Stomach (tissue), 9 donors: ENCODE data around the gene LYZL4. TPM values are rescaled to one million over a fixed set of nuclear protein-coding genes. Genes with fewer than 3 reads are reported as not detected.

ENCODE experiments used
- DNase-seq, 2 donors: peaks; one replicate each; pipeline versions ENCODE4 v3.0.0 to v3.0.0-alpha.2; 2013 to 2019
- H3K27ac ChIP-seq, 5 donors: fragments of 200-600 bp in 4 of 5; sonication (generic) in 4 of 5; one replicate each; pipeline ENCODE4 v1.5.1; 2013 to 2019; ENCODE audit warnings: mild to moderate bottlenecking in 1 of 5, moderate library complexity in 1 of 5
- H3K27me3 ChIP-seq, 3 donors: fragments of 200-600 bp; sonication (generic); one replicate each; pipeline ENCODE4 v1.5.1; 2017 to 2019; ENCODE audit warnings: mixed run types in 1 of 3
- H3K36me3 ChIP-seq, 4 donors: fragments of 200-600 bp; sonication (generic); 1 replicate in 3 of 4; 2 replicates in 1 of 4; pipeline ENCODE4 v1.5.1; 2016 to 2019
- H3K4me1 ChIP-seq, 4 donors: fragments of 200-600 bp; sonication (generic); one replicate each; pipeline ENCODE4 v1.5.1; 2016 to 2019
- H3K4me3 ChIP-seq, 4 donors: fragments of 200-600 bp; sonication (generic) in 3 of 4; one replicate each; pipeline ENCODE4 v1.5.1; 2016 to 2019; ENCODE audit warnings: mild to moderate bottlenecking in 1 of 4
- H3K9me3 ChIP-seq, 4 donors: fragments of 200-600 bp; sonication (generic); one replicate each; pipeline ENCODE4 v1.5.1; 2016 to 2019
- EP300 ChIP-seq: sonication (generic); formaldehyde crosslinking; IDR thresholded peaks from one replicate; pipeline ENCODE4 v1.6.1; 2017; ENCODE audit warnings: antibody characterized with exemption
- POLR2A ChIP-seq, 4 donors: fragments of 450-650 bp; IDR thresholded peaks; one replicate each; pipeline ENCODE4 v1.6.1; 2016; ENCODE audit warnings: antibody characterized with exemption in 4 of 4, control low read depth in 2 of 4, mild to moderate bottlenecking in 1 of 4, moderate library complexity in 1 of 4
- POLR2AphosphoS5 ChIP-seq, 3 donors: sonication (generic); formaldehyde crosslinking; IDR thresholded peaks; one replicate each; pipeline ENCODE4 v1.6.1; 2016; ENCODE audit warnings: antibody characterized with exemption in 3 of 3
- WGBS, 5 donors: extraction: QIAGEN DNeasy Blood & Tissue Kit in 3 of 5; methylation state at CpG; one replicate each; pipeline versions ENCODE4 v1.1.5 to v1.1.7; 2013 to 2018; 5-methylcytosine and 5-hydroxymethylcytosine counted together
- intact Hi-C: fragments of 100-400 bp; cut with DNase I; formaldehyde crosslinking; loops from one replicate; pipeline ENCODE4 v1.15.1; 2023; ENCODE audit warnings: low total_unique reads
- polyA plus RNA-seq, 3 donors: library from polyadenylated mRNA; stranded (reverse); fragments of 200-250 nt; gene quantifications; one replicate each; pipeline ENCODE4 v1.2.3, GENCODE V29; 2013
- total RNA-seq, 5 donors: library from RNA; depleted of rRNA; stranded (reverse); fragments of >200 nt; gene quantifications; one replicate each; pipeline versions ENCODE4 v1.1.0 to v1.2.3, GENCODE V29; 2014 to 2016
- TF ChIP-seq, protein P1 (sequence below), 7 experiments: fragments of 450-650 bp in 4 of 7; fragments of 200-600 bp in 3 of 7; sonication (generic) in 3 of 7; IDR thresholded peaks; one replicate each; pipeline ENCODE4 v1.5.1; 2016 to 2019; ENCODE audit warnings: antibody characterized with exemption in 7 of 7, control low read depth in 2 of 7, mild to moderate bottlenecking in 1 of 7
- donor health status: healthy with polysubstance abuse.
- donor health status: Bipolar disorder and iron deficiency.
- donor health status: healthy.

LYZL4 gene
- total and polyA plus RNA-seq, 8 donors = not detected

DNA sequence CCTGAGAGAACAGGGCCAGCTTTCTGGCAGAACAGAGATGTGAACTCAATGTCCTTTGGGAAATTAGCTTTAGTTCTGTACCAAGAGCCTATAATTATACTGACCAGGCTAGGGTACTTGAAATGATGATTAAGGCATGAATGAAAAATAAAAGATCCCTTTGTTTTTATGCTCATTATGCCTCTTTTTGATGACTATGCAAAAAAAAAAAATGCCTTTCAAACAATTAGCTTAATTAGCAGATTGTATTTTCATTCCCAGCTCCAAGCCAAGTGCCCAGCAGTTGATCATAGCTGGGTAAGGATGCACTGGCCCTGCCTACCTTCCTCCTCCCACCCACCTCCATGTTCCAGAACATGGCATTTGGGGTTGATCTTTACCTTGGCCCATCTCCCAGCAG lies 56.8 kb downstream of the LYZL4 start:
- Histone ChIP-seq H3K27ac (no peak overlapping the region), H3K27me3 (no peaks in the 10 kb centered on the region), H3K4me1 (no peaks in the 10 kb centered on the region), H3K36me3 (no peaks in the 10 kb centered on the region), H3K9me3 (peaks cover 0 to 11% (median 4%) of the 10 kb centered on the region in 4 donors), H3K4me3 (no peak overlapping the region)
- intact Hi-C loops = no loop called here
- no peak for DNase-seq
- TF ChIP-seq POLR2A (IDR thresholded peaks at IDR 0.05) (no peak), EP300 (no peak), POLR2AphosphoS5 (IDR thresholded peaks at IDR 0.05) (no peak)
- TF ChIP-seq, protein P1, sequence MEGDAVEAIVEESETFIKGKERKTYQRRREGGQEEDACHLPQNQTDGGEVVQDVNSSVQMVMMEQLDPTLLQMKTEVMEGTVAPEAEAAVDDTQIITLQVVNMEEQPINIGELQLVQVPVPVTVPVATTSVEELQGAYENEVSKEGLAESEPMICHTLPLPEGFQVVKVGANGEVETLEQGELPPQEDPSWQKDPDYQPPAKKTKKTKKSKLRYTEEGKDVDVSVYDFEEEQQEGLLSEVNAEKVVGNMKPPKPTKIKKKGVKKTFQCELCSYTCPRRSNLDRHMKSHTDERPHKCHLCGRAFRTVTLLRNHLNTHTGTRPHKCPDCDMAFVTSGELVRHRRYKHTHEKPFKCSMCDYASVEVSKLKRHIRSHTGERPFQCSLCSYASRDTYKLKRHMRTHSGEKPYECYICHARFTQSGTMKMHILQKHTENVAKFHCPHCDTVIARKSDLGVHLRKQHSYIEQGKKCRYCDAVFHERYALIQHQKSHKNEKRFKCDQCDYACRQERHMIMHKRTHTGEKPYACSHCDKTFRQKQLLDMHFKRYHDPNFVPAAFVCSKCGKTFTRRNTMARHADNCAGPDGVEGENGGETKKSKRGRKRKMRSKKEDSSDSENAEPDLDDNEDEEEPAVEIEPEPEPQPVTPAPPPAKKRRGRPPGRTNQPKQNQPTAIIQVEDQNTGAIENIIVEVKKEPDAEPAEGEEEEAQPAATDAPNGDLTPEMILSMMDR (IDR thresholded peaks at IDR 0.05) = no peak

DNA sequence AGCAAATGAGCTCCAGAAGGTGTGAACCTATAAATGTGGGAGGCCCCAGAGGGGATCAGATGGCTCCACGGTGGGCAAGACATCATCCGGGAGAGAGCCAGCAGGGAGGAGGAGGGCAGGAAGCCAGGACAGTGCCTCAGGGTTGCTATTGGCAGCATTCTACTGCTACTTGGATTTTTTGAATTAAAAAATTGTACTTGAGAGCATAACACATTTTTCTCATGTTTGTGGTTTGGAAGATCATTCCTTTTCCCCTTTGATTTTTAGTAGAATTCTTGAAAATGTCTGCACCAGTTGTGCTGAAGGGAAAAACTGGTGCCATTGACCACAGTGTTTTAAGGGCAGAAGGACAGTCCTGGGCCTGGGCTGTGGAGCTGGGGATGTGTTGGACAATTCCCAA lies 59.2 kb downstream of the LYZL4 start:
- no peak overlapping the region for H3K27ac ChIP-seq
- no peak overlapping the region for H3K4me3 ChIP-seq
- no peaks in the 10 kb centered on the region for H3K4me1 ChIP-seq
- intact Hi-C loops = no loop called here
- H3K27me3 ChIP-seq = no peaks in the 10 kb centered on the region
- DNase-seq = no peak
- 57 to 83% (median 74%) methylated on average over 2 of the region's 2 CpGs for WGBS, 5 donors
- H3K36me3 ChIP-seq = no peaks in the 10 kb centered on the region
- H3K9me3 ChIP-seq = peaks cover 0 to 8% (median 4%) of the 10 kb centered on the region in 4 donors
- TF ChIP-seq POLR2AphosphoS5 (IDR thresholded peaks at IDR 0.05) = no peak
- TF ChIP-seq EP300 = no peak

DNA sequence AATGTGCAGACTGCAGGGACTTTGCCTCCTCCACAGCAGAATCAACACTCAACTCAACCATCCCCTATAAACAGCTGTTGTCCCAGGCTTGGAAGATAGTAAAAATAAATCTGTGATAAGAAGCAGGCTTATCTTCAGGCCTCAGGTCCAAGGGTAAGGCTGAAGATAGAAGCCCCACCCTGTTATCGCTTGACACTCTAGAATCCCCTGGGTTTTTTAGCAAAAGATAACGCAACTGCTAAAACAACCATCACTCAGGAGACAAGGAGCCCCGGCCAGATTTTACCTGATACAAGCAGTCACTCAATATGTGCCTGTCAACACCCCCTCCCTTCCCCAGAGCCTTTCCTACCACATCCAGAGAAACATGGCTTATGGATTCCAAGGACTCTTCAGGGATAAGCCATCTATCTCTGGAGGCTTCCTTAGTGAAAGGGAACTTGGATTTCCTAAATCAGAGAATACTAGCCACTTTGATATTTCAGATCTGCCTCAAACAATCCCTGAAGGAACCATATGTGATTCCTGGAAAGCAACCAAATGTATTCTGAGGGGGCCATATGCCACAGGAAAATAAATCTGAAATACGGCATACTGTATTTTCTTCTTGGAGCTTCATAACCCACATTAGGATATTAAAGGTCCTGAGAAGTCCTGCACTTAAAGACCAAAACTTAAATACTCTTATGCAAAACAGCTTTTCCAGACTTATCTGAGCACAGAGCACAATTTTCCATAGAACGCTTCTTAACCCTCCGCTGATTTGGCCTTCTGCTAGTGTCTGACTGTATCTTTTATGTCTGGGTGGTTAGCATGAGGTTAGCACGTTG lies 60.4 kb downstream of the LYZL4 start:
- Histone ChIP-seq H3K4me3 (no peak overlapping the region), H3K27me3 (no peaks in the 10 kb centered on the region), H3K27ac (no peak overlapping the region), H3K9me3 (no peaks in the 10 kb centered on the region), H3K36me3 (no peaks in the 10 kb centered on the region), H3K4me1 (no peaks in the 10 kb centered on the region)
- TF ChIP-seq, protein P1 (IDR thresholded peaks at IDR 0.05) = no peak
- TF ChIP-seq EP300 (no peak), POLR2AphosphoS5 (IDR thresholded peaks at IDR 0.05) (no peak), POLR2A (IDR thresholded peaks at IDR 0.05) (no peak)
- 68 to 77% (median 71%) methylated on average over 7 of the region's 7 CpGs for WGBS, 5 donors
- no peak for DNase-seq
- intact Hi-C loops = no loop called here

DNA sequence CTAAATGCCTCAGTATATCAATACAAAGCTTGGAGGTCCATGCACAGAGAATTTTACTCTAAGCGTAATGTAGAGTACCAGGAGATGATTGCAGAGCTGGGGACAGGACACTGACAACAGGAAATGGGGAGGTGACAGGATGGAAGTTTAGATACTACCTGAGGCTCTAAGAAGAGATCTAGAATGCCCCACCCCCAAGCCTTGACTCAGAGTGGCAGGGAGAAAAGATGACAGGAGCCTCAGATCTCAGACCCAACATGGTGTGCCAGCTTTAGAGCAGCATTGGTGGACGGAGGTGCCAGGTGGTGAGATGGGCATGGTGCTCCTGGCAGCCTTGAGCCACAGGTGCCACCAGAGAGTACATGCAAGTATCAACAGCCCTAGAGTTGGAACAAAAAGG lies 62.5 kb downstream of the LYZL4 start:
- no peak for DNase-seq
- no peaks in the 10 kb centered on the region for H3K9me3 ChIP-seq
- no peak for TF ChIP-seq POLR2AphosphoS5 (IDR thresholded peaks at IDR 0.05)
- no peak for TF ChIP-seq POLR2A (IDR thresholded peaks at IDR 0.05)
- no peak for TF ChIP-seq EP300
- TF ChIP-seq, protein P1 (IDR thresholded peaks at IDR 0.05) = no peak
- no peaks in the 10 kb centered on the region for H3K27me3 ChIP-seq
- WGBS, 5 donors = 85 to 93% (median 90%) methylated on average over 2 of the region's 2 CpGs
- H3K36me3 ChIP-seq = no peaks in the 10 kb centered on the region
- H3K27ac ChIP-seq = no peak overlapping the region
- intact Hi-C loops = no loop called here
- no peaks in the 10 kb centered on the region for H3K4me1 ChIP-seq
- H3K4me3 ChIP-seq = no peak overlapping the region

Other genes starting within 250 kb of the LYZL4 start
- 10 to 100 TPM in 1 of 5 donors, 1 to 10 TPM in 1, not detected in 3; 1.5 to 68.3 TPM for gene CCK, start 144.4 kb downstream of the LYZL4 start, total RNA-seq
- gene CCK, start 144.4 kb downstream of the LYZL4 start, polyA plus RNA-seq = under 1 TPM in 1 of 3 donors, not detected in 2; 0.87 TPM
- 100 to 1,000 TPM in 1 of 5 donors, 10 to 100 TPM in 3, 1 to 10 TPM in 1; 9.5 to 170 (median 14.0) TPM for gene VIPR1, start 92.0 kb upstream of the LYZL4 start, total RNA-seq
- gene VIPR1, start 92.0 kb upstream of the LYZL4 start, polyA plus RNA-seq = 10 to 100 TPM in 1 of 3 donors, 1 to 10 TPM in 2; 2.2 to 10.0 (median 3.1) TPM
- gene SEC22C, start 171.4 kb upstream of the LYZL4 start, total RNA-seq = 10 to 100 TPM in 4 of 5 donors, 1 to 10 TPM in 1; 9.8 to 64.3 (median 32.7) TPM
- 10 to 100 TPM; 15.5 to 31.5 (median 26.3) TPM for gene SEC22C, start 171.4 kb upstream of the LYZL4 start, polyA plus RNA-seq
- 10 to 100 TPM in 4 of 5 donors, 1 to 10 TPM in 1; 8.0 to 34.4 (median 27.7) TPM for gene SS18L2, start 180.2 kb upstream of the LYZL4 start, total RNA-seq
- 10 to 100 TPM; 31.9 to 59.7 (median 49.6) TPM for gene SS18L2, start 180.2 kb upstream of the LYZL4 start, polyA plus RNA-seq
- gene NKTR, start 190.1 kb upstream of the LYZL4 start, total RNA-seq = 100 to 1,000 TPM in 4 of 5 donors, 10 to 100 TPM in 1; 76.5 to 488 (median 141) TPM
- 10 to 100 TPM in 1 of 3 donors, 1 to 10 TPM in 2; 3.8 to 20.0 (median 6.4) TPM for gene NKTR, start 190.1 kb upstream of the LYZL4 start, polyA plus RNA-seq
- 10 to 100 TPM; 10.1 to 40.3 (median 19.6) TPM for gene ZBTB47, start 243.1 kb upstream of the LYZL4 start, total RNA-seq
- 10 to 100 TPM; 10.4 to 40.0 (median 32.1) TPM for gene ZBTB47, start 243.1 kb upstream of the LYZL4 start, polyA plus RNA-seq